GM18505 (cell line): ENCODE results near the gene GARIN1A.
"Not testable (repeated sequence)": the region's sequence is repeated elsewhere in the genome, so short reads cannot be mapped to it uniquely, and the experiment has no call there.

ENCODE experiments used
- ATAC-seq: cut with Tn5 transposase; IDR thresholded peaks from one replicate; pipeline ENCODE4 v1.9.1; 2021; ENCODE audit not compliant: unreplicated experiment
- POLR2A ChIP-seq: IDR thresholded peaks from 4 replicates; pipeline ENCODE4 v1.6.1; 2011; ENCODE audit warnings: borderline replicate concordance; ENCODE audit not compliant: insufficient read depth, insufficient read length; ENCODE audit errors: extremely low read depth

Gene GARIN1A

GRCh38 chr7:128671992-128672391, at the start of gene GARIN1A:
Gene GARIN1A (plus strand): TSS chr7:128672292. CDS start chr7:128672398, 106 bp downstream.
- no peak for TF ChIP-seq POLR2A
- ATAC-seq, result no peak

- not testable (repeated sequence) for ATAC-seq
Measured at GRCh38 chr7:128627124-128627523, 45.0 kb upstream of the GARIN1A start.

- not testable (repeated sequence) for ATAC-seq
Measured at GRCh38 chr7:128633915-128634314, 38.2 kb upstream of the GARIN1A start.

GRCh38 chr7:128645206-128645605, 26.9 kb upstream of the GARIN1A start:
- not testable (repeated sequence) for ATAC-seq

- ATAC-seq, result not testable (repeated sequence)
Measured at GRCh38 chr7:128645844-128646243, 26.2 kb upstream of the GARIN1A start.

GRCh38 chr7:128646877-128647276, 25.2 kb upstream of the GARIN1A start:
- ATAC-seq, result not testable (repeated sequence)

GRCh38 chr7:128651096-128651495, 21.0 kb upstream of the GARIN1A start:
- ATAC-seq, result not testable (repeated sequence)

- ATAC-seq, result not testable (repeated sequence)
Measured at GRCh38 chr7:128652606-128653005, 19.5 kb upstream of the GARIN1A start.

GRCh38 chr7:128653197-128653596, 18.9 kb upstream of the GARIN1A start:
- not testable (repeated sequence) for ATAC-seq

GRCh38 chr7:128654080-128654479, 18.0 kb upstream of the GARIN1A start:
- not testable (repeated sequence) for ATAC-seq

GRCh38 chr7:128654501-128654900, 17.6 kb upstream of the GARIN1A start:
- ATAC-seq, result not testable (repeated sequence)

- ATAC-seq, result not testable (repeated sequence)
Measured at GRCh38 chr7:128658428-128658827, 13.7 kb upstream of the GARIN1A start.

- TF ChIP-seq POLR2A, result no peak
- no peak for ATAC-seq
Measured at GRCh38 chr7:128660596-128660995, 11.5 kb upstream of the GARIN1A start.

GRCh38 chr7:128661446-128661845, 10.6 kb upstream of the GARIN1A start:
- TF ChIP-seq POLR2A, result no peak
- ATAC-seq, result no peak

- no peak for TF ChIP-seq POLR2A
- ATAC-seq, result no peak
Measured at GRCh38 chr7:128662091-128662490, 10.0 kb upstream of the GARIN1A start.

- ATAC-seq, result not testable (repeated sequence)
Measured at GRCh38 chr7:128663223-128663622, 8.9 kb upstream of the GARIN1A start.

GRCh38 chr7:128665057-128665456, 7.0 kb upstream of the GARIN1A start:
- no peak for TF ChIP-seq POLR2A
- no peak for ATAC-seq
